Hepatocyte (in vitro differentiated cells): ENCODE data around the gene RBM19. TPM values are rescaled to one million over a fixed set of nuclear protein-coding genes. Genes with fewer than 3 reads are reported as not detected.
A peak's percentile ranks its signal among the peaks of the same experiment; 100 is the strongest.

Source experiments
- DNase-seq: peaks from one replicate; pipeline ENCODE4 v3.0.0-alpha.2; 2016; ENCODE audit warnings: low spot score
- H2AFZ ChIP-seq: fragments of 200-600 bp; sonication (generic); 2 replicates; pipeline ENCODE4 v1.6.0; 2016; ENCODE audit warnings: antibody characterized with exemption, mild to moderate bottlenecking
- H3K27ac ChIP-seq: fragments of 200-600 bp; sonication (generic); 2 replicates; pipeline ENCODE4 v1.5.1; 2016; ENCODE audit warnings: mild to moderate bottlenecking
- H3K27me3 ChIP-seq: fragments of 200-600 bp; sonication (generic); 2 replicates; pipeline ENCODE4 v1.6.1; 2016
- H3K36me3 ChIP-seq: fragments of 200-600 bp; sonication (generic); replicated peaks from 2 replicates; pipeline ENCODE4 v1.5.1; 2016; ENCODE audit warnings: low read depth; ENCODE audit not compliant: insufficient read depth
- H3K4me1 ChIP-seq: fragments of 200-600 bp; sonication (generic); 2 replicates; pipeline ENCODE4 v1.5.1; 2016; ENCODE audit warnings: mild to moderate bottlenecking, moderate library complexity; ENCODE audit not compliant: insufficient read depth
- H3K4me2 ChIP-seq: fragments of 200-600 bp; sonication (generic); 2 replicates; pipeline ENCODE4 v1.6.0; 2016
- H3K4me3 ChIP-seq: fragments of 200-600 bp; sonication (generic); 2 replicates; pipeline ENCODE4 v1.5.1; 2016; ENCODE audit warnings: mild to moderate bottlenecking
- H3K79me2 ChIP-seq: fragments of 200-600 bp; sonication (generic); 2 replicates; pipeline ENCODE4 v1.6.0; 2017; ENCODE audit warnings: mild to moderate bottlenecking
- H3K9me2 ChIP-seq: fragments of 200-600 bp; sonication (generic); replicated peaks from 2 replicates; pipeline ENCODE4 v1.6.0; 2017; ENCODE audit warnings: mild to moderate bottlenecking; ENCODE audit not compliant: insufficient read depth
- H3K9me3 ChIP-seq: fragments of 200-600 bp; sonication (generic); 2 replicates; pipeline ENCODE4 v1.5.1; 2016; ENCODE audit warnings: low read depth, mild to moderate bottlenecking
- H4K20me1 ChIP-seq: fragments of 200-600 bp; sonication (generic); 2 replicates; pipeline ENCODE4 v1.6.0; 2016; ENCODE audit warnings: mild to moderate bottlenecking; ENCODE audit not compliant: insufficient read depth, poor library complexity, severe bottlenecking
- EZH2 ChIP-seq: fragments of 200-600 bp; sonication (generic); IDR thresholded peaks from 2 replicates; pipeline ENCODE4 v1.6.1; 2016; ENCODE audit warnings: antibody characterized with exemption, mild to moderate bottlenecking, borderline replicate concordance
- EZH2phosphoT487 ChIP-seq: fragments of 200-600 bp; sonication (generic); IDR thresholded peaks from one replicate; pipeline ENCODE4 v1.6.1; 2018; ENCODE audit warnings: antibody characterized with exemption, mild to moderate bottlenecking, low read depth, moderate library complexity; ENCODE audit not compliant: unreplicated experiment, severe bottlenecking
- WGBS: methylation state at CpG from one replicate; pipeline ENCODE4 v1.1.6; 2016; ENCODE audit warnings: low lambda C conversion rate; ENCODE audit errors: missing lambda C conversion rate; 5-methylcytosine and 5-hydroxymethylcytosine counted together
- polyA plus RNA-seq: library from polyadenylated mRNA; unstranded; fragments of >200 nt; fragmentation: Nextera tagmentation; extraction: Ambion mirVana; gene quantifications from 2 replicates; pipeline ENCODE4 v1.2.1, GENCODE V29; 2016
- total RNA-seq: library from RNA; depleted of rRNA; stranded (reverse); fragments of >200 nt; gene quantifications from 2 replicates; pipeline ENCODE4 v1.2.3, GENCODE V29; 2014
- TF ChIP-seq, protein P1 (sequence below): fragments of 200-600 bp; sonication (generic); IDR thresholded peaks from 2 replicates; pipeline ENCODE4 v1.5.1; 2016; ENCODE audit warnings: antibody characterized with exemption, mild to moderate bottlenecking; ENCODE audit not compliant: poor library complexity

RBM19 gene
- total and polyA plus RNA-seq, 2 experiments from 2014 or later: 14.5 to 16.8 TPM

DNA sequence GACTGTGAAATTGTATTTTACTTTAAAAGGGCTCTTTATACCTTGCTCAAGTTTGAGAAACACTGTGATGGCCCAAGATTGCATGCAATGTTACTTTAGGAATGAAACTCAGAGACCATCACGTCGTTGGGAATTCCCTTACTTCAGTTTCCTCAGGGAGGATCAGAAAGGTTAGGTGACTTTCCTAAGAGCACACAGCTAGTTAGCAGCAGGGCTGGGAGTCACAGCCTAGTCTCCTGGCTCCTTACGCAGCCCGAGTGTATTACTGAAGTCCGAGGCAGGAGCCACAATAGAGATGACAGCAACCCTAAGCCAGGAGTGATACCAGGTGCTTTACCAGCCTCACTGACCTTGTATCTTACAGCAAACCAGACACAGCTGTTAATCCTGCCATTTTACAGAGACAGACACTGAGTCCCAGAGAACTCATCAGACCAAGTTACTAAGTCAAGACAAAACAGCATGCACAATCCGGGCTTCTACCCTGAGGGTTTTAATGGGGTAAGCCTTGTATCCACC, 67.0 kb downstream of the RBM19 start:
- no peak for DNase-seq
- H3K27me3 ChIP-seq: no peaks in the 10 kb centered on the region
- H3K9me2 ChIP-seq: no peaks in the 10 kb centered on the region
- H3K9me3 ChIP-seq: no peaks in the 10 kb centered on the region
- no peak for TF ChIP-seq EZH2phosphoT487
- TF ChIP-seq, protein P1, sequence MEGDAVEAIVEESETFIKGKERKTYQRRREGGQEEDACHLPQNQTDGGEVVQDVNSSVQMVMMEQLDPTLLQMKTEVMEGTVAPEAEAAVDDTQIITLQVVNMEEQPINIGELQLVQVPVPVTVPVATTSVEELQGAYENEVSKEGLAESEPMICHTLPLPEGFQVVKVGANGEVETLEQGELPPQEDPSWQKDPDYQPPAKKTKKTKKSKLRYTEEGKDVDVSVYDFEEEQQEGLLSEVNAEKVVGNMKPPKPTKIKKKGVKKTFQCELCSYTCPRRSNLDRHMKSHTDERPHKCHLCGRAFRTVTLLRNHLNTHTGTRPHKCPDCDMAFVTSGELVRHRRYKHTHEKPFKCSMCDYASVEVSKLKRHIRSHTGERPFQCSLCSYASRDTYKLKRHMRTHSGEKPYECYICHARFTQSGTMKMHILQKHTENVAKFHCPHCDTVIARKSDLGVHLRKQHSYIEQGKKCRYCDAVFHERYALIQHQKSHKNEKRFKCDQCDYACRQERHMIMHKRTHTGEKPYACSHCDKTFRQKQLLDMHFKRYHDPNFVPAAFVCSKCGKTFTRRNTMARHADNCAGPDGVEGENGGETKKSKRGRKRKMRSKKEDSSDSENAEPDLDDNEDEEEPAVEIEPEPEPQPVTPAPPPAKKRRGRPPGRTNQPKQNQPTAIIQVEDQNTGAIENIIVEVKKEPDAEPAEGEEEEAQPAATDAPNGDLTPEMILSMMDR: no peak
- TF ChIP-seq EZH2: no peak
- H3K4me1 ChIP-seq: peaks cover 11% of the 10 kb centered on the region
- no peaks in the 10 kb centered on the region for H3K36me3 ChIP-seq
- no peaks in the 10 kb centered on the region for H3K79me2 ChIP-seq
- H3K27ac ChIP-seq: no peak overlapping the region
- H4K20me1 ChIP-seq: no peaks in the 10 kb centered on the region
- H3K4me3 ChIP-seq: no peak overlapping the region
- WGBS: 82% methylated on average over 6 of the region's 6 CpGs
- H2AFZ ChIP-seq: no peak overlapping the region
- H3K4me2 ChIP-seq: peak overlapping the region; percentile 64

DNA sequence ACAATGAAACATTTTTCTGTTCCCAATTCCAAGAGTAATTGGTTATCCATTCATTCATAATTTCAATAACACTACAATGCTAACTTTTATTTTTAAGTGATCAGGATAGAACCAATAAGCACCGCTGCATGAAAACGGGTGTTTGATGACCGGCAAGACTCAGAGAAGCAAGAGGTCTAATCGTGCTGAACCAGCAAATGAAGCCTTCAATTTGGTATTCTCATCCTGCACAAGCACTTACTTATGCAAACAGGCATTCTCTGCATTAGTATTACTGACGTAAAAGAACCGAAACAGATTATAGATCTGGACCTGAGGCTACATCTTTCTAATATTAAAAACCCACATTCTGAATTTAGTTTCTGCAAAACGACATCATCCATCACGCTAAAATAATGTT, 67.7 kb downstream of the RBM19 start:
- H3K36me3 ChIP-seq: no peaks in the 10 kb centered on the region
- TF ChIP-seq, protein P1: no peak
- TF ChIP-seq EZH2: no peak
- no peak for TF ChIP-seq EZH2phosphoT487
- 92% methylated on average over 8 of the region's 8 CpGs for WGBS

DNA sequence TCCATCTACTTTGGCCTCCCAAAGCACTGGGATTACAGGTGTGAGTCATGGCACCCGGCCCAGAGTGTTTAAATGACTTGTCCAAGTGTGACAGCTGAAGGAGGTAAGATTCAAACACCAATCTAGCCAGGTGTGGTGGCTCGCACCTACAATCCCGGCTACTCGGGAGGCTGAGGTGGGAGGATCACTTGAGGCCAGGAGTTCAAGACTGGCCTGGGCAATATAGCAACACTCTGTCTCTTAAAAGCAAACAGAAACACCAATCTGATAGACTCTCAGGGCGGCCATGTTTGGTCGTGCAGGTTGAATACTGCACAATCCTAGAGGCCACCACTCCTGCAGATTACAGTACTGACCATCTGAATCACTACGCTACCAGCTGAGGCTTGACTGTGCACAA, 68.7 kb downstream of the RBM19 start:
- Histone ChIP-seq H3K9me3 (no peaks in the 10 kb centered on the region), H2AFZ (no peak overlapping the region), H3K4me3 (no peak overlapping the region), H3K36me3 (no peaks in the 10 kb centered on the region), H3K79me2 (no peaks in the 10 kb centered on the region), H3K27ac (no peak overlapping the region), H4K20me1 (no peaks in the 10 kb centered on the region), H3K4me1 (peaks cover 11% of the 10 kb centered on the region), H3K9me2 (no peaks in the 10 kb centered on the region), H3K27me3 (no peaks in the 10 kb centered on the region), H3K4me2 (no peak overlapping the region)
- WGBS: 99% methylated on average over 7 of the region's 7 CpGs
- no peak for DNase-seq
- TF ChIP-seq EZH2 (no peak), EZH2phosphoT487 (no peak)
- TF ChIP-seq, protein P1: no peak

More for the DNA sequence above, 67.7 kb downstream of the RBM19 start:
- H4K20me1 ChIP-seq: no peaks in the 10 kb centered on the region
- no peaks in the 10 kb centered on the region for H3K9me3 ChIP-seq
- no peak overlapping the region for H3K27ac ChIP-seq
- no peak overlapping the region for H3K4me3 ChIP-seq
- no peak overlapping the region for H3K4me2 ChIP-seq
- no peaks in the 10 kb centered on the region for H3K27me3 ChIP-seq
- no peaks in the 10 kb centered on the region for H3K79me2 ChIP-seq
- peaks cover 11% of the 10 kb centered on the region for H3K4me1 ChIP-seq
- H2AFZ ChIP-seq: no peak overlapping the region
- H3K9me2 ChIP-seq: no peaks in the 10 kb centered on the region
- no peak for DNase-seq

DNA sequence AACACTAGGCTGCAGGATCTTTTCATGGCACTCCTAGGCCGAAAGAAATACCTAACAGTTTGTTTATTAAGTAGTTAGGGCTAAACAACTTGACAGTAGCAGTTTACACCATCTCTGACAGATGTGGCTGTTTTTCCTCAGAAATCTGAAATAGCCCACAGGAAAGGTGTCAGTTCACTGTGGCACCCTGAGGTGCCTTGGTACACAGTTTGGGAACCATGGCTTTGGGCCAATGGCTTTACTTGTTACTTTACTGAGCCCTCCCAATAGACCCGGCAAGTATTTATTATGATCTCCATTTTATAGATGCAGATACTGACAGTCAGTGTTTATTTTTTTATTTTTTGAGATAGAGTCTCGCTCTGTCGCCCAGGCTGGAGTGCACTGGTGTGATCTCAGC, 69.3 kb downstream of the RBM19 start:
- H3K4me2 ChIP-seq: no peak overlapping the region
- no peaks in the 10 kb centered on the region for H3K9me3 ChIP-seq
- no peaks in the 10 kb centered on the region for H3K79me2 ChIP-seq
- no peaks in the 10 kb centered on the region for H3K27me3 ChIP-seq
- no peaks in the 10 kb centered on the region for H3K9me2 ChIP-seq
- H3K36me3 ChIP-seq: no peaks in the 10 kb centered on the region
- WGBS: 94% methylated on average over 4 of the region's 4 CpGs
- TF ChIP-seq, protein P1: no peak
- TF ChIP-seq EZH2 (no peak), EZH2phosphoT487 (no peak)
- no peak overlapping the region for H3K27ac ChIP-seq
- DNase-seq: no peak
- H4K20me1 ChIP-seq: no peaks in the 10 kb centered on the region
- H2AFZ ChIP-seq: no peak overlapping the region
- H3K4me3 ChIP-seq: no peak overlapping the region
- H3K4me1 ChIP-seq: peaks cover 11% of the 10 kb centered on the region
